Naive thymus-derived CD8-positive, alpha-beta T cell (primary cell): ENCODE data around the gene SCUBE3. TPM values are rescaled to one million over a fixed set of nuclear protein-coding genes. Genes with fewer than 3 reads are reported as not detected.

Experiments
- ATAC-seq, 2 donors: fragments of 150-1000 bp; cut with Tn5 transposase in 1 of 2; sonication (Bioruptor Pico), chemical (Tn5 transposase) in 1 of 2; 1 replicate in 1 of 2; 2 replicates in 1 of 2; pipeline ENCODE4 v1.10.0; 2021; ENCODE audit warnings: mild to moderate bottlenecking in 2 of 2, moderate library complexity in 2 of 2
- POLR2A ChIA-PET: fragments of 350-600 bp; sonication (Branson Sonifier 250); formaldehyde crosslinking; loops from one replicate; lab custom pipeline; 2021; ENCODE audit warnings: antibody characterized with exemption; lab: Charles Lee
- DNase-seq, 10 donors: peaks; one replicate each; pipeline versions ENCODE4 v3.0.0 to v3.0.0-alpha.2; 2020 to 2022
- H3K27ac Mint-ChIP-seq, 10 donors: one replicate each; pipeline ENCODE4 v1.8.0; 2020 to 2022; ENCODE audit warnings: mild to moderate bottlenecking in 10 of 10, mixed read lengths in 10 of 10, moderate library complexity in 4 of 10, inconsistent platforms in 1 of 10
- H3K27me3 Mint-ChIP-seq, 5 donors: one replicate each; pipeline ENCODE4 v1.8.0; 2021 to 2022; ENCODE audit warnings: mixed read lengths in 5 of 5
- H3K36me3 Mint-ChIP-seq, 3 donors: one replicate each; pipeline ENCODE4 v1.8.0; 2020 to 2022; ENCODE audit warnings: mixed read lengths in 3 of 3, mild to moderate bottlenecking in 2 of 3, inconsistent platforms in 1 of 3
- H3K4me1 Mint-ChIP-seq, 4 donors: one replicate each; pipeline ENCODE4 v1.8.0; 2021 to 2022; ENCODE audit warnings: mixed read lengths in 4 of 4
- H3K4me3 Mint-ChIP-seq, 10 donors: one replicate each; pipeline ENCODE4 v1.8.0; 2020 to 2022; ENCODE audit warnings: mild to moderate bottlenecking in 10 of 10, mixed read lengths in 10 of 10, moderate library complexity in 6 of 10, inconsistent platforms in 1 of 10
- H3K9me3 Mint-ChIP-seq, 9 donors: one replicate each; pipeline ENCODE4 v1.8.0; 2020 to 2022; ENCODE audit warnings: mixed read lengths in 9 of 9, mild to moderate bottlenecking in 3 of 9, inconsistent platforms in 1 of 9, moderate library complexity in 1 of 9
- polyA plus RNA-seq, 3 donors: library from polyadenylated mRNA; unstranded; fragments of 300-500 nt; fragmentation: Illumina TruSeq; gene quantifications; one replicate each; pipeline ENCODE4 v1.2.3, GENCODE V29; 2021
- total RNA-seq, 8 experiments: library from RNA in 2 of 8; stranded (reverse) in 2 of 8; gene quantifications; one replicate each; pipeline ENCODE4 v1.2.3 and lab custom pipeline; 2021 to 2026

The SCUBE3 gene
- total and polyA plus RNA-seq, 5 experiments from 2014 or later: 0.03 to 0.06 (median 0.05) TPM; not detected in 1

- Mint-ChIP-seq H3K4me1 (peaks cover 8 to 9% (median 8%) of the 10 kb centered on the region in 4 donors), H3K9me3 (no peaks in the 10 kb centered on the region), H3K27me3 (no peaks in the 10 kb centered on the region), H3K27ac (peak overlapping the region in 1 of 10 donors; percentile 36), H3K4me3 (no peak overlapping the region), H3K36me3 (peaks cover 5 to 54% (median 15%) of the 10 kb centered on the region in 3 donors)
- ATAC-seq: no peak
- POLR2A ChIA-PET: interaction anchor here (0.6 to 26.1 kb wide), 4 partner anchors 14 to 174 kb away, joined by 3 to 766 read pairs (median 4); partner anchors contain the start of gene RPL10A
- no peak for DNase-seq
These were observed 79.9 kb downstream of the SCUBE3 start for GRCh38 chr6:35293681-35294080.

DNA sequence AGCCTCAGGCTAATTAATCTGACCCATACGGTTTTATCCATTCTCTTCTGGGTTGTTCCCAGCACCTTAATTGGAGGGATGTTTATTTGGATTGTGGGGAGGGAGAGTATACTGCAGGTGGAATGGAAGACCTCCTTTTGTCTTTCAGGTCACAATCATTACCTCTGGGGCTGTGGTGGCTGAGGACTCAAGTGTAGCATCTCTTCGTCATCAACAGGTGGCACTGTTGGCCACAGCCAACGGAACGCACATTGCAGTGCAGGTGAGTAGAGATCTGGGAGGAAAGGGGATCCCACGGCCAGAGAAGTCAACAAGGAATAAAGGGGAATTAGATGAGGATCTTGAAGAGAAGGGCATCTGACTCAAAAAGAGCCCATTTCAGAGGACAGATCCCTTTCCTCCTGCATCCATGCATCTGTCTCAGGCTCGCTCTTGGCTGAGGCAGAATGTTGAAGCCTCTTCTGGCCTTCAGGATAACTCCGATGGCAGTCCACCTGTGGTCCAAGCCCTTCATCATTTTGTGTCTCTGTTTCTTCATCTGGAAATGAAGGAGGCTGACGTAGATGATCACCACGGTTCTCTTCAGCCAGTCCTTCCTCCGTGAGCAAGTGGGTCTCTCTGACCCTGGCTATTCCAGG is 80.7 kb downstream of the SCUBE3 start:
- peaks cover 14 to 16% (median 15%) of the 10 kb centered on the region in 4 donors for H3K4me1 Mint-ChIP-seq
- no peaks in the 10 kb centered on the region for H3K9me3 Mint-ChIP-seq
- ATAC-seq: peak; percentile 38 to 43
- H3K27ac Mint-ChIP-seq: peak overlapping the region in 8 of 10 donors; percentile 4 to 74 (median 51)
- POLR2A ChIA-PET: interaction anchor here (0.8 to 26.1 kb wide), 3 partner anchors 26 to 174 kb away, joined by 3 to 766 read pairs (median 4); partner anchors contain the start of gene RPL10A
- H3K27me3 Mint-ChIP-seq: no peaks in the 10 kb centered on the region
- peak overlapping the region in 2 of 10 donors; percentile 2 to 42 for H3K4me3 Mint-ChIP-seq
- DNase-seq: peak in 9 of 10 donors; percentile 33 to 75 (median 52)
- H3K36me3 Mint-ChIP-seq: peaks cover 5 to 47% (median 12%) of the 10 kb centered on the region in 3 donors

DNA sequence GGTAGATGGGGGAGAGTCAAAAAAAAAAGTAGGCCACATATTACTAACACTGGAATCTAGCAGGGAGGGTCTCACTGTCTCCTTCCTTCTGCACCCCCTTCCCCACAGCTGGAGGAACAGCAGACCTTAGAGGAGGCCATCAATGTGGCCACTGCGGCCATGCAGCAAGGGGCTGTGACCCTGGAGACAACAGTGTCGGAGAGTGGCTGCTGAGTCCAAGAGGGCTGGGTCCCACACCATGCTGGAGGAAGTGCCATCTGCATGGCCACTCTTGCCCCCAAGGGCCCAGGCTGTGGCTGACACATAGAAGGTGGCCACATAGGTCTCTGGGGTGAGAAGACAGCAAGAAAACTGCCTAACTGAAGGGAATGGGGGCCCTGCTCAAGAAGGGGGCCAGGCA is 81.3 kb downstream of the SCUBE3 start:
- Mint-ChIP-seq H3K9me3 (no peaks in the 10 kb centered on the region), H3K4me1 (peaks cover 18 to 22% (median 21%) of the 10 kb centered on the region in 4 donors), H3K4me3 (no peak overlapping the region), H3K36me3 (peaks cover 5 to 42% (median 10%) of the 10 kb centered on the region in 3 donors), H3K27me3 (no peaks in the 10 kb centered on the region), H3K27ac (peak overlapping the region in 2 of 10 donors; percentile 34 to 60)
- POLR2A ChIA-PET: interaction anchor here (0.9 to 26.1 kb wide), 4 partner anchors 26 to 257 kb away, joined by 3 to 766 read pairs (median 49); partner anchors contain the start of genes FANCE and RPL10A
- no peak for ATAC-seq
- no peak for DNase-seq

GRCh38 chr6:35295521-35296315 is 82.0 kb downstream of the SCUBE3 start:
- Mint-ChIP-seq H3K27me3 (no peaks in the 10 kb centered on the region), H3K9me3 (no peaks in the 10 kb centered on the region), H3K4me1 (peaks cover 21 to 29% (median 28%) of the 10 kb centered on the region in 4 donors), H3K4me3 (peak overlapping the region in 1 of 10 donors; percentile 6), H3K36me3 (peaks cover 5 to 40% (median 6%) of the 10 kb centered on the region in 3 donors), H3K27ac (peak overlapping the region in 2 of 10 donors; percentile 11 to 28)
- DNase-seq: no peak
- POLR2A ChIA-PET: interaction anchor here (0.9 to 26.1 kb wide), 5 partner anchors 25 to 256 kb away, joined by 3 to 766 read pairs (median 47); partner anchors contain the start of genes FANCE, PPARD and RPL10A
- ATAC-seq: no peak

- Mint-ChIP-seq H3K27ac (peak overlapping the region; percentile 78 to 100 (median 94)), H3K27me3 (no peaks in the 10 kb centered on the region), H3K9me3 (no peaks in the 10 kb centered on the region), H3K4me1 (peaks cover 25 to 42% (median 40%) of the 10 kb centered on the region in 4 donors), H3K4me3 (peak overlapping the region; percentile 82 to 98 (median 90)), H3K36me3 (peaks cover 5 to 29% (median 9%) of the 10 kb centered on the region in 3 donors)
- POLR2A ChIA-PET: interaction anchor here (1.0 to 26.1 kb wide), 6 partner anchors 24 to 255 kb away, joined by 3 to 766 read pairs (median 36); partner anchors contain the start of genes FANCE, PPARD and RPL10A
- ATAC-seq (no peak), DNase-seq (no peak)
These were observed 83.3 kb downstream of the SCUBE3 start for GRCh38 chr6:35296931-35297600.

GRCh38 chr6:35297601-35298481 is 84.1 kb downstream of the SCUBE3 start, which contains the start of gene DEF6:
Gene DEF6 (plus strand): TSS chr6:35297818. CDS start chr6:35297857, 39 bp downstream.
- Mint-ChIP-seq H3K9me3 (no peaks in the 10 kb centered on the region), H3K27me3 (no peaks in the 10 kb centered on the region), H3K27ac (peak within 1 kb of the TSS; percentile 91 to 100 (median 97)), H3K4me3 (peak within 1 kb of the TSS; percentile 82 to 98 (median 90)), H3K36me3 (peaks cover 5 to 26% (median 9%) of the 10 kb centered on the region in 3 donors), H3K4me1 (peaks cover 30 to 50% (median 47%) of the 10 kb centered on the region in 4 donors)
- ATAC-seq (peak; percentile 82 to 87), DNase-seq (peak; percentile 76 to 93 (median 86))
- POLR2A ChIA-PET: interaction anchor here (0.6 to 26.1 kb wide), 11 partner anchors 9 to 439 kb away, joined by 3 to 766 read pairs (median 6); partner anchors contain the start of genes ARMC12, FANCE, PPARD and RPL10A

GRCh38 chr6:35298625-35299140 is 84.9 kb downstream of the SCUBE3 start:
- ATAC-seq: no peak
- POLR2A ChIA-PET: interaction anchor here (0.5 to 26.1 kb wide), 9 partner anchors 10 to 438 kb away, joined by 3 to 766 read pairs (median 6); partner anchors contain the start of genes ARMC12, FANCE, PPARD and RPL10A
- peaks cover 5 to 29% (median 10%) of the 10 kb centered on the region in 3 donors for H3K36me3 Mint-ChIP-seq
- peaks cover 37 to 58% (median 55%) of the 10 kb centered on the region in 4 donors for H3K4me1 Mint-ChIP-seq
- H3K9me3 Mint-ChIP-seq: no peaks in the 10 kb centered on the region
- no peaks in the 10 kb centered on the region for H3K27me3 Mint-ChIP-seq
- peak in 2 of 10 donors; percentile 29 to 31 for DNase-seq
- peak overlapping the region; percentile 82 to 98 (median 90) for H3K4me3 Mint-ChIP-seq
- peak overlapping the region; percentile 91 to 100 (median 97) for H3K27ac Mint-ChIP-seq

DNA sequence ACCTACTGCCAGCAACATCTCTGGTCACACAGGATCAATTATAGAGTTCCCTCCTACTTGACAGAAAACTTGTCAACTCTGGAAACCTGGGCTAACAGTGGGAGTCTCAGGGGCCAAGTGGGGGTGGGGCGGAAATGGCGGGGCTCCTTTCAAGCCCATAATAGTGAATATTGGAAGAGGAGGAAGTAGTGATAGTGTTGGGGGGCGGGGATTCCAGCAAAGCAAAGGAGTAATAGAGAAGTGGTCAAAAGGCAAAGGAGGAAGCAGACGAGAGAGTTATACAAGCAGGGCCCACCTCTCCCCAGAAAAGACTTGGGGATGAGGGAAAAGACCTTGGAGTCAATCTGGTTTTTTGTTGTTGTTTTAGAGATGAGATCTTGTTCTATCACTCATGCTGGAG is 85.9 kb downstream of the SCUBE3 start:
- peak overlapping the region; percentile 91 to 100 (median 97) for H3K27ac Mint-ChIP-seq
- no peaks in the 10 kb centered on the region for H3K27me3 Mint-ChIP-seq
- H3K4me1 Mint-ChIP-seq: peaks cover 40 to 66% (median 59%) of the 10 kb centered on the region in 4 donors
- peak in 5 of 10 donors; percentile 14 to 46 (median 28) for DNase-seq
- POLR2A ChIA-PET: interaction anchor here (4.7 to 26.1 kb wide), 3 partner anchors 21 to 167 kb away, joined by 47 to 766 read pairs (median 51); partner anchors contain the start of genes FANCE and RPL10A
- H3K4me3 Mint-ChIP-seq: peak overlapping the region; percentile 82 to 98 (median 90)
- no peaks in the 10 kb centered on the region for H3K9me3 Mint-ChIP-seq
- ATAC-seq: no peak
- H3K36me3 Mint-ChIP-seq: peaks cover 5 to 32% (median 12%) of the 10 kb centered on the region in 3 donors

GRCh38 chr6:35300848-35301247 is 87.1 kb downstream of the SCUBE3 start:
- Mint-ChIP-seq H3K27me3 (no peaks in the 10 kb centered on the region), H3K27ac (peak overlapping the region; percentile 91 to 100 (median 97)), H3K9me3 (no peaks in the 10 kb centered on the region), H3K36me3 (peaks cover 5 to 26% (median 12%) of the 10 kb centered on the region in 3 donors), H3K4me3 (peak overlapping the region; percentile 82 to 98 (median 90)), H3K4me1 (peaks cover 40 to 73% (median 62%) of the 10 kb centered on the region in 4 donors)
- ATAC-seq (peak; percentile 26 to 45), DNase-seq (peak; percentile 16 to 77 (median 46))
- POLR2A ChIA-PET: interaction anchor here (0.6 to 26.1 kb wide), 8 partner anchors 20 to 726 kb away, joined by 3 to 766 read pairs (median 5); partner anchors contain the start of genes FANCE, MAPK14 and RPL10A
